Coronary artery (tissue), 2 donors: ENCODE data around the gene ZNF292.
"Not testable (repeated sequence)": the region's sequence is repeated elsewhere in the genome, so short reads cannot be mapped to it uniquely, and the experiment has no call there.

Experiments
- DNase-seq: peaks from one replicate; pipeline ENCODE4 v3.0.0-alpha.2; 2017; ENCODE audit warnings: low spot score
- H3K27ac ChIP-seq, 2 donors: fragments of 200-600 bp; sonication (generic); one replicate each; pipeline ENCODE4 v1.5.1; 2016 to 2019
- H3K4me3 ChIP-seq: fragments of 200-600 bp; sonication (generic); 2 replicates; pipeline ENCODE4 v1.5.1; 2016; ENCODE audit warnings: mild to moderate bottlenecking, moderate library complexity
- TF ChIP-seq, protein P1 (sequence below): fragments of 200-600 bp; sonication (generic); IDR thresholded peaks from one replicate; pipeline ENCODE4 v1.5.1; 2019; ENCODE audit warnings: antibody characterized with exemption

ZNF292 gene

DNA sequence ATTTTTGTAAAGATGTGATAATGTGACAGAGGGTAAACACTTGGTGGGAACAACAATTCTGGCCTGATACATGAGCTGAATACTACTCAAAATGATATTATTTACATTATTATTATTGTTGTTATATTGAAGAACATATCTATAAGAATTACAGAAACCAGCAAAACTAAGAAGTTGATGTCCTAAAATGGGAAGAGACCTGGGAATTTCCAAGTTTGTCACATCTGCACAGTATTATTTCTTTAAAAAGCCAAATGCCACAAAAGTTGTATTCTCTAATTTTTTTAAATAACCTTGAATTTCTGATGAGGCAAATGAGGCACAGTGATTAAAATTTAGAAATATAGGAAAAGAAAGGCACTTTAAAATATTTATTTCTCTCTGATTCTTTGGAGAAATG, 5.0 kb upstream of the ZNF292 start:
- DNase-seq, result no peak
- no peak overlapping the region for H3K27ac ChIP-seq
- TF ChIP-seq, protein P1, sequence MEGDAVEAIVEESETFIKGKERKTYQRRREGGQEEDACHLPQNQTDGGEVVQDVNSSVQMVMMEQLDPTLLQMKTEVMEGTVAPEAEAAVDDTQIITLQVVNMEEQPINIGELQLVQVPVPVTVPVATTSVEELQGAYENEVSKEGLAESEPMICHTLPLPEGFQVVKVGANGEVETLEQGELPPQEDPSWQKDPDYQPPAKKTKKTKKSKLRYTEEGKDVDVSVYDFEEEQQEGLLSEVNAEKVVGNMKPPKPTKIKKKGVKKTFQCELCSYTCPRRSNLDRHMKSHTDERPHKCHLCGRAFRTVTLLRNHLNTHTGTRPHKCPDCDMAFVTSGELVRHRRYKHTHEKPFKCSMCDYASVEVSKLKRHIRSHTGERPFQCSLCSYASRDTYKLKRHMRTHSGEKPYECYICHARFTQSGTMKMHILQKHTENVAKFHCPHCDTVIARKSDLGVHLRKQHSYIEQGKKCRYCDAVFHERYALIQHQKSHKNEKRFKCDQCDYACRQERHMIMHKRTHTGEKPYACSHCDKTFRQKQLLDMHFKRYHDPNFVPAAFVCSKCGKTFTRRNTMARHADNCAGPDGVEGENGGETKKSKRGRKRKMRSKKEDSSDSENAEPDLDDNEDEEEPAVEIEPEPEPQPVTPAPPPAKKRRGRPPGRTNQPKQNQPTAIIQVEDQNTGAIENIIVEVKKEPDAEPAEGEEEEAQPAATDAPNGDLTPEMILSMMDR, result no peak
- no peak overlapping the region for H3K4me3 ChIP-seq

DNA sequence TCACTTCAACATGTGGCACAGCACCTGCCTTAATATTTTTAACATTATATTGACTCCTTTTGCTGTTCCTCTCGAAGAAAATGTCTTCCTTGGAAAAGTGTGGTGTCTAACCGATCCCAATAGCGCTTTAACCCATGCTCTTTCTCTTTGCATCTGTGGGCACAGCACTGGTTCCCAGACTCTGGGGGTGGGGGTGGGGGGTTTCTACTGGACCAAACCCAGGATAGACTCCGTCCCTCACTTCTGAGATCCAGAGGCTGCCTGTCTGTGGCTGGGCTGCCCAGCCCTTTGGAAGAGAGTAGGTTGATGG, 3.9 kb upstream of the ZNF292 start:
- no peak for DNase-seq
- TF ChIP-seq, protein P1, result no peak
- peak overlapping the region; percentile 73 for H3K4me3 ChIP-seq
- peak overlapping the region; percentile 82 to 92 for H3K27ac ChIP-seq

DNA sequence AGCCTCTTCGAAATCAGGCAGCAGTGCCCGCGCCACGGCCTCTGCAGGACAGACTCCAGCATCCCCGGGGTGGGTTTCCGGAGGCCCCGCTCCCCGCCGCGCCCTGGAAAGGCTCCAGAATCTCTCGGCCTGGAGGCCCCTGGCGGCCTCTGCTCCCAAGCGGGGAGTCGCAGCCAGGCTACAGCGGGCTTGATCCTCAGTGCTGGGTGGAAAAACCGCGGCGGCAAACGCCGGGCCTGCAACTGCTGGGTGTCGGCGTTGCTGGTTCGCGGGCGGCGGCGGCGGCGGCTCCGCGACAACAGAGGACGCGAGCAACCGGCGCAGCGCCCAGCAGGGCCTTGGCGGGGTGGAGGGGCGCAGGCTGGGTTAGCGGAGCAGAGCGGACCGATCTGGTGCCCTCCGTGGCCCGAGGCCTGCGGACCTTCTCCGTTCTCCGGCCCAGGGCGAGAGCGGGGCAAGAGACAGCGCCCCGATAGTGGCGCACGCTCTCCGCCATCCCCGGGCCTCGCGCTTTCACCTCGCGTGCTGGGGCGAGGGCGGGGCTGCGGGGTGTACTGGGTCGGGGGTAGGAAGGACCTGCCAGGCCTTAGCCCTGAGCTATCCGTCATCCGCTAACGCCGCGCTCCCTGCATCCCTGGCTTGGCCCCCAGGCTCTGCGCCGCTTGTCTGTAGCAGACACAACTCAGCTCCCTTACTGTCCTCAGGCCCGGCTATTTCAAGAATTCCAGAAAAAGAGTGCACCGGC, 3.4 kb upstream of the ZNF292 start:
- Histone ChIP-seq H3K4me3 (peak overlapping the region; percentile 73), H3K27ac (peak overlapping the region; percentile 82 to 92)
- DNase-seq, result peak; percentile 83
- TF ChIP-seq, protein P1, result no peak

- peak overlapping the region; percentile 73 for H3K4me3 ChIP-seq
- H3K27ac ChIP-seq, result peak overlapping the region; percentile 82 to 92
- TF ChIP-seq, protein P1, result no peak
- no peak for DNase-seq
Measured at GRCh38 chr6:87152526-87152955, 2.8 kb upstream of the ZNF292 start.

GRCh38 chr6:87154641-87154992, 748 bp upstream of the ZNF292 start:
- DNase-seq, result no peak
- Histone ChIP-seq H3K4me3 (peak overlapping the region; percentile 99), H3K27ac (peak overlapping the region; percentile 94 to 98)
- TF ChIP-seq, protein P1, result no peak

- H3K4me3 ChIP-seq, result peak overlapping the region; percentile 99
- DNase-seq, result no peak
- TF ChIP-seq, protein P1, result no peak
- H3K27ac ChIP-seq, result peak overlapping the region; percentile 94 to 98
Measured at GRCh38 chr6:87155842-87156815, 764 bp downstream of the ZNF292 start.

DNA sequence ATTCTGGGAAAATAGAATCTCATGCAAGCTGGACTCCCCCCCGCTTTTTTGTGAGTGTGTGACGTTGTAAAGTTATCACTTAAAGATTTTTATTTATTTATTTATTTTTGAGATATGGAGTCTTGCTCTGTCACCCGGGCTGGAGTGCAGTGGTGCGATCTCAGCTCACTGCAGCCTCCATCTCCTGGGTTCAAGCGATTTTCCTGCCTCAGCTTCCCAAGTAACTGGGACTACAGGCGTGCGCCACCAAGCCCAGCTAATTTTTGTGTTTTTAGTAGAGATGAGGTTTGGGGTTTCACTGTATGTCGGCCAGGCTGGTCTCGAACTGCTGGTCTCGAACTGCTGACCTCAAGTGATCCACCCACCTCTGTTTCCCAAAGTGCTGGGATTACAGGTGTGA, 2.2 kb downstream of the ZNF292 start:
- not testable (repeated sequence) for DNase-seq, H3K27ac ChIP-seq, H3K4me3 ChIP-seq
